Measurements from ENCODE around the gene MDP1. TPM values are rescaled to one million over a fixed set of nuclear protein-coding genes. Genes with fewer than 3 reads are reported as not detected.

MDP1 gene
- total and polyA plus RNA-seq, 2 experiments from 2014 or later = 9.8 to 31.1 TPM

GRCh38 chr14:24176599-24176998 is 39.3 kb downstream of the MDP1 start (continued):
- TF ChIP-seq ZNF462 (CRISPR knock-in tag; IDR thresholded peaks at IDR 0.05) (no peak), STAT1 (IDR thresholded peaks at IDR 0.05; ENCODE audit: unreplicated experiment) (no peak), ZNF114 (CRISPR knock-in tag; IDR thresholded peaks at IDR 0.05) (no peak)

GRCh38 chr14:24172871-24173281 is 43.0 kb downstream of the MDP1 start:
- H3K4me2 ChIP-seq = peak overlapping the region; percentile 100

More at GRCh38 chr14:24172871-24173281, 43.0 kb downstream of the MDP1 start:
- TF ChIP-seq ZNF331 (CRISPR knock-in tag; IDR thresholded peaks at IDR 0.05; ENCODE audit: low read depth) (no peak), ZNF462 (CRISPR knock-in tag; IDR thresholded peaks at IDR 0.05) (no peak), POLR2AphosphoS5 (IDR thresholded peaks at IDR 0.05; ENCODE audit: low read depth) (no peak), STAT1 (IDR thresholded peaks at IDR 0.05; ENCODE audit: unreplicated experiment) (no peak), CREB1 (CRISPR knock-in tag; IDR thresholded peaks at IDR 0.05; ENCODE audit: low read depth) (no peak), JUNB (IDR thresholded peaks at IDR 0.05; ENCODE audit: unreplicated experiment) (no peak)
- Mint-ChIP-seq H3K27ac (no peak overlapping the region), H3K4me3 (peak overlapping the region; percentile 87), H3K9me3 (no peaks in the 10 kb centered on the region), H3K36me3 (ENCODE audit: low read depth) (peaks cover 18% of the 10 kb centered on the region), H3K4me1 (peaks cover 4% of the 10 kb centered on the region; the same call in 1 of the 3 replicates), H3K27me3 (ENCODE audit: insufficient read depth, low read depth, poor library complexity) (peaks cover 21% of the 10 kb centered on the region)
- Histone ChIP-seq H3K4me3 (peak overlapping the region; percentile 81), H3K4me1 (ENCODE audit: insufficient read depth) (0 out of 2 replicates have a peak, but pooled peaks cover 3% of the 10 kb centered on the region), H2AFZ (no peak overlapping the region; the same call in 1 of the 2 replicates), H3F3A (replicated peaks; ENCODE audit: low read depth) (peaks cover 7% of the 10 kb centered on the region; the same call in 1 of the 2 replicates), H3K27me3 (ENCODE audit: insufficient read depth) (no peaks in the 10 kb centered on the region), H4K20me1 (replicated peaks; ENCODE audit: insufficient read depth) (no peaks in the 10 kb centered on the region; the same call in 1 of the 2 replicates), H3K36me3 (ENCODE audit: insufficient read depth) (no peaks in the 10 kb centered on the region), H3K9me2 (ENCODE audit: insufficient read depth) (no peaks in the 10 kb centered on the region), H3K27ac (ENCODE audit: low read depth) (no peak overlapping the region), H3K79me2 (replicated peaks; ENCODE audit: insufficient read depth) (no peaks in the 10 kb centered on the region)
- ATAC-seq (no peak), DNase-seq (ENCODE audit: low spot score) (no peak)
